ENCODE results near the gene RGS7.

RGS7 gene

GRCh38 chr1:241323514-241324195 lies 33.4 kb downstream of the RGS7 start:
- ChIA-PET POLR2A (ENCODE audit: low non-redundant PET) (no interaction called here), CTCF (interaction anchor here (0.6 kb wide), 1 partner anchor 1082 kb away, joined by 3 read pairs; no protein-coding TSS in a partner anchor)
- DNase-seq (ENCODE audit: low spot score) = peak; percentile 30
- H3K27ac ChIP-seq = no peak overlapping the region
- no peak for TF ChIP-seq CTCF (conservative IDR thresholded peaks at IDR 0.05; ENCODE audit: low read depth)

GRCh38 chr1:241317676-241318075 lies 39.3 kb downstream of the RGS7 start:
- DNase-seq (ENCODE audit: low spot score) = no peak
- TF ChIP-seq CTCF (conservative IDR thresholded peaks at IDR 0.05; ENCODE audit: low read depth) = no peak
- H3K27ac ChIP-seq = no peak overlapping the region
- CTCF ChIA-PET = interaction anchor here (0.6 kb wide), 1 partner anchor 8 kb away, joined by 5 read pairs; no protein-coding TSS in a partner anchor
- POLR2A ChIA-PET (ENCODE audit: low non-redundant PET) = no interaction called here

GRCh38 chr1:241316372-241316771 lies 40.6 kb downstream of the RGS7 start:
- POLR2A ChIA-PET (ENCODE audit: low non-redundant PET) = no interaction called here
- CTCF ChIA-PET = interaction anchor here (1.3 kb wide), 1 partner anchor 17 kb away, joined by 3 read pairs; no protein-coding TSS in a partner anchor
- TF ChIP-seq CTCF (conservative IDR thresholded peaks at IDR 0.05; ENCODE audit: low read depth) = no peak
- no peak for DNase-seq (ENCODE audit: low spot score)
- no peak overlapping the region for H3K27ac ChIP-seq

- CTCF ChIA-PET = no interaction called here
- DNase-seq (ENCODE audit: low spot score) = no peak
These were observed 45.8 kb downstream of the RGS7 start for GRCh38 chr1:241311056-241311746.

GRCh38 chr1:241310451-241310850 lies 46.6 kb downstream of the RGS7 start:
- no peak overlapping the region for H3K27ac ChIP-seq
- DNase-seq (ENCODE audit: low spot score) = peak; percentile 80
- CTCF ChIA-PET = no interaction called here

More at GRCh38 chr1:241311056-241311746, 45.8 kb downstream of the RGS7 start:
- TF ChIP-seq CTCF (conservative IDR thresholded peaks at IDR 0.05; ENCODE audit: low read depth) = no peak
- POLR2A ChIA-PET (ENCODE audit: low non-redundant PET) = no interaction called here
- no peak overlapping the region for H3K27ac ChIP-seq

GRCh38 chr1:241309651-241310050 lies 47.4 kb downstream of the RGS7 start:
- ChIA-PET POLR2A (ENCODE audit: low non-redundant PET) (no interaction called here), CTCF (no interaction called here)
- TF ChIP-seq CTCF (conservative IDR thresholded peaks at IDR 0.05; ENCODE audit: low read depth) = no peak

More at GRCh38 chr1:241310451-241310850, 46.6 kb downstream of the RGS7 start:
- POLR2A ChIA-PET (ENCODE audit: low non-redundant PET) = no interaction called here
- TF ChIP-seq CTCF (conservative IDR thresholded peaks at IDR 0.05; ENCODE audit: low read depth) = no peak

More at GRCh38 chr1:241309651-241310050, 47.4 kb downstream of the RGS7 start:
- no peak overlapping the region for H3K27ac ChIP-seq
- no peak for DNase-seq (ENCODE audit: low spot score)
